Muscle of arm (tissue), 14 donors: ENCODE measurements around the gene GJC3. TPM values are rescaled to one million over a fixed set of nuclear protein-coding genes. Genes with fewer than 3 reads are reported as not detected.
"Not testable (repeated sequence)": the region's sequence is repeated elsewhere in the genome, so short reads cannot be mapped to it uniquely, and the experiment has no call there.

Experiments used
- DNase-seq: peaks from one replicate; pipeline ENCODE4 v3.0.0-alpha.2; 2013
- long read RNA-seq, 11 donors: transcript quantifications; one replicate each; lab custom pipeline, GENCODE V29; 2026
- polyA plus RNA-seq, 12 donors: library from polyadenylated mRNA; unstranded; fragments of 120-200 nt; gene quantifications; one replicate each; pipeline ENCODE4 v1.2.1, GENCODE V29; 2013; ENCODE audit not compliant: insufficient read length in 12 of 12

The GJC3 gene
- polyA plus RNA-seq = under 1 TPM in 10 of 12 donors, not detected in 2; 0.18 to 0.70 (median 0.38) TPM
- long read RNA-seq, donor 1, partial matches to known transcripts = 0 of 1 reads
- long read RNA-seq, donor 1, other reads (novel, unspliced or antisense) = 0 of 1 reads
- long read RNA-seq, donor 2, partial matches to known transcripts = 0 of 1 reads
- long read RNA-seq, donor 2, other reads (novel, unspliced or antisense) = 0 of 1 reads
- long read RNA-seq, donor 3 = 0 reads
- long read RNA-seq, donor 4 = 0 reads
- long read RNA-seq, donor 5, partial matches to known transcripts = 0 of 1 reads
- long read RNA-seq, donor 5, other reads (novel, unspliced or antisense) = 0 of 1 reads
- long read RNA-seq, donor 6 = 0 reads
- long read RNA-seq, donor 7 = 0 reads
- long read RNA-seq, donor 8 = 0 reads
- long read RNA-seq, donor 9 = 0 reads
- long read RNA-seq, donor 10 = 0 reads
- long read RNA-seq, donor 11 = 0 reads

GRCh38 chr7:99928994-99929729, at the start of gene GJC3:
TSS of gene GJC3 (minus strand) at chr7:99929620. CDS start at chr7:99929620, 0 bp downstream.
- peak; percentile 9 for DNase-seq

- DNase-seq = no peak
These were observed 47.2 kb upstream of the GJC3 start for GRCh38 chr7:99976626-99977025.

- no peak for DNase-seq
These were observed 46.5 kb upstream of the GJC3 start, which contains the start of gene AZGP1 for GRCh38 chr7:99975782-99976521. TSS of gene AZGP1 (minus strand) at chr7:99976031. CDS start at chr7:99976020, 11 bp downstream.

GRCh38 chr7:99974681-99975080, 45.3 kb upstream of the GJC3 start:
- no peak for DNase-seq

- not testable (repeated sequence) for DNase-seq
These were observed 44.4 kb upstream of the GJC3 start for GRCh38 chr7:99973817-99974216.

- no peak for DNase-seq
These were observed 41.8 kb upstream of the GJC3 start for GRCh38 chr7:99971242-99971641.

- not testable (repeated sequence) for DNase-seq
These were observed 40.4 kb upstream of the GJC3 start for GRCh38 chr7:99969813-99970212.

- no peak for DNase-seq
These were observed 39.9 kb upstream of the GJC3 start for GRCh38 chr7:99969298-99969697.

GRCh38 chr7:99958564-99959227, 29.3 kb upstream of the GJC3 start:
- DNase-seq = no peak

- DNase-seq = no peak
These were observed 25.8 kb upstream of the GJC3 start for GRCh38 chr7:99955247-99955646.

GRCh38 chr7:99954643-99955042, 25.2 kb upstream of the GJC3 start:
- not testable (repeated sequence) for DNase-seq

- no peak for DNase-seq
These were observed 24.2 kb upstream of the GJC3 start for GRCh38 chr7:99953649-99954048.

GRCh38 chr7:99952649-99953048, 23.2 kb upstream of the GJC3 start:
- DNase-seq = not testable (repeated sequence)

- not testable (repeated sequence) for DNase-seq
These were observed 21.4 kb upstream of the GJC3 start for GRCh38 chr7:99950819-99951218.

GRCh38 chr7:99949645-99950228, 20.3 kb upstream of the GJC3 start:
- no peak for DNase-seq

- DNase-seq = no peak
These were observed 18.2 kb upstream of the GJC3 start for GRCh38 chr7:99947608-99948007.

GRCh38 chr7:99944497-99945070, 15.2 kb upstream of the GJC3 start:
- DNase-seq = no peak

- no peak for DNase-seq
These were observed 14.4 kb upstream of the GJC3 start for GRCh38 chr7:99943641-99944496.

- no peak for DNase-seq
These were observed 8.9 kb upstream of the GJC3 start for GRCh38 chr7:99938296-99938695.

GRCh38 chr7:99935009-99935408, 5.6 kb upstream of the GJC3 start:
- not testable (repeated sequence) for DNase-seq
